ENCODE data around the gene NFKBIL1.
"Not testable (repeated sequence)": the region's sequence is repeated elsewhere in the genome, so short reads cannot be mapped to it uniquely, and the experiment has no call there.

DNA sequence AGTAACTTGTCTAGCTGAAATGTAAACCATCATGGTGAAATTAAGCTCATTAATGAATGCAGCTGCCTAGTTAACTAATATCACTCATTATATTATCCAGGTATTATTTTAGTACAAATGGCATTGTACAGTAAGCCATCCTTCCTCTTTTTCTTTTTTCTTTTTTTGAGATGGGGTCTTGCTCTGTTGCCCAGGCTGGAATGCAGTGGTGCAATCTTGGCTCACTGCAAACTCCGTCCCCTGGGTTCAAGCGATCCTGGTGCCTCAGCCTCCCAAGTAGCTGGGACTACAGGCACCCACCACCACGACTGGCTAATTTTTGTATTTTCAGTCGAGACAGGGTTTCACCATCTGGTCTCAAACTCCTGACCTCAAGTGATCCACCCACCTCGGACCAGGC, 43.3 kb downstream of the NFKBIL1 start:
- TF ChIP-seq JUN (CRISPR knock-in tag; IDR thresholded peaks at IDR 0.05); KAT7 (CRISPR knock-in tag; IDR thresholded peaks at IDR 0.05; ENCODE audit: borderline replicate concordance); SMAD3 (CRISPR knock-in tag; IDR thresholded peaks at IDR 0.05; ENCODE audit: borderline replicate concordance); ZNF263 (CRISPR knock-in tag; IDR thresholded peaks at IDR 0.05; ENCODE audit: low read depth); ZBTB21 (CRISPR knock-in tag; IDR thresholded peaks at IDR 0.05; ENCODE audit: borderline replicate concordance); SP1 (CRISPR knock-in tag; conservative IDR thresholded peaks at IDR 0.05); NR1H2 (CRISPR knock-in tag; IDR thresholded peaks at IDR 0.05); NR2C2 (CRISPR knock-in tag; IDR thresholded peaks at IDR 0.05); CREB1 (CRISPR knock-in tag; IDR thresholded peaks at IDR 0.05): not testable (repeated sequence)
- TF ChIP-seq, protein P1, sequence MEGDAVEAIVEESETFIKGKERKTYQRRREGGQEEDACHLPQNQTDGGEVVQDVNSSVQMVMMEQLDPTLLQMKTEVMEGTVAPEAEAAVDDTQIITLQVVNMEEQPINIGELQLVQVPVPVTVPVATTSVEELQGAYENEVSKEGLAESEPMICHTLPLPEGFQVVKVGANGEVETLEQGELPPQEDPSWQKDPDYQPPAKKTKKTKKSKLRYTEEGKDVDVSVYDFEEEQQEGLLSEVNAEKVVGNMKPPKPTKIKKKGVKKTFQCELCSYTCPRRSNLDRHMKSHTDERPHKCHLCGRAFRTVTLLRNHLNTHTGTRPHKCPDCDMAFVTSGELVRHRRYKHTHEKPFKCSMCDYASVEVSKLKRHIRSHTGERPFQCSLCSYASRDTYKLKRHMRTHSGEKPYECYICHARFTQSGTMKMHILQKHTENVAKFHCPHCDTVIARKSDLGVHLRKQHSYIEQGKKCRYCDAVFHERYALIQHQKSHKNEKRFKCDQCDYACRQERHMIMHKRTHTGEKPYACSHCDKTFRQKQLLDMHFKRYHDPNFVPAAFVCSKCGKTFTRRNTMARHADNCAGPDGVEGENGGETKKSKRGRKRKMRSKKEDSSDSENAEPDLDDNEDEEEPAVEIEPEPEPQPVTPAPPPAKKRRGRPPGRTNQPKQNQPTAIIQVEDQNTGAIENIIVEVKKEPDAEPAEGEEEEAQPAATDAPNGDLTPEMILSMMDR (IDR thresholded peaks at IDR 0.05): not testable (repeated sequence)
- TF ChIP-seq, protein P2, sequence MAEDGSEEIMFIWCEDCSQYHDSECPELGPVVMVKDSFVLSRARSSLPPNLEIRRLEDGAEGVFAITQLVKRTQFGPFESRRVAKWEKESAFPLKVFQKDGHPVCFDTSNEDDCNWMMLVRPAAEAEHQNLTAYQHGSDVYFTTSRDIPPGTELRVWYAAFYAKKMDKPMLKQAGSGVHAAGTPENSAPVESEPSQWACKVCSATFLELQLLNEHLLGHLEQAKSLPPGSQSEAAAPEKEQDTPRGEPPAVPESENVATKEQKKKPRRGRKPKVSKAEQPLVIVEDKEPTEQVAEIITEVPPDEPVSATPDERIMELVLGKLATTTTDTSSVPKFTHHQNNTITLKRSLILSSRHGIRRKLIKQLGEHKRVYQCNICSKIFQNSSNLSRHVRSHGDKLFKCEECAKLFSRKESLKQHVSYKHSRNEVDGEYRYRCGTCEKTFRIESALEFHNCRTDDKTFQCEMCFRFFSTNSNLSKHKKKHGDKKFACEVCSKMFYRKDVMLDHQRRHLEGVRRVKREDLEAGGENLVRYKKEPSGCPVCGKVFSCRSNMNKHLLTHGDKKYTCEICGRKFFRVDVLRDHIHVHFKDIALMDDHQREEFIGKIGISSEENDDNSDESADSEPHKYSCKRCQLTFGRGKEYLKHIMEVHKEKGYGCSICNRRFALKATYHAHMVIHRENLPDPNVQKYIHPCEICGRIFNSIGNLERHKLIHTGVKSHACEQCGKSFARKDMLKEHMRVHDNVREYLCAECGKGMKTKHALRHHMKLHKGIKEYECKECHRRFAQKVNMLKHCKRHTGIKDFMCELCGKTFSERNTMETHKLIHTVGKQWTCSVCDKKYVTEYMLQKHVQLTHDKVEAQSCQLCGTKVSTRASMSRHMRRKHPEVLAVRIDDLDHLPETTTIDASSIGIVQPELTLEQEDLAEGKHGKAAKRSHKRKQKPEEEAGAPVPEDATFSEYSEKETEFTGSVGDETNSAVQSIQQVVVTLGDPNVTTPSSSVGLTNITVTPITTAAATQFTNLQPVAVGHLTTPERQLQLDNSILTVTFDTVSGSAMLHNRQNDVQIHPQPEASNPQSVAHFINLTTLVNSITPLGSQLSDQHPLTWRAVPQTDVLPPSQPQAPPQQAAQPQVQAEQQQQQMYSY (CRISPR knock-in tag; IDR thresholded peaks at IDR 0.05): not testable (repeated sequence)
- TF ChIP-seq, protein P3, sequence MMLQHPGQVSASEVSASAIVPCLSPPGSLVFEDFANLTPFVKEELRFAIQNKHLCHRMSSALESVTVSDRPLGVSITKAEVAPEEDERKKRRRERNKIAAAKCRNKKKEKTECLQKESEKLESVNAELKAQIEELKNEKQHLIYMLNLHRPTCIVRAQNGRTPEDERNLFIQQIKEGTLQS (CRISPR knock-in tag; conservative IDR thresholded peaks at IDR 0.05): not testable (repeated sequence)
- TF ChIP-seq, protein P4, sequence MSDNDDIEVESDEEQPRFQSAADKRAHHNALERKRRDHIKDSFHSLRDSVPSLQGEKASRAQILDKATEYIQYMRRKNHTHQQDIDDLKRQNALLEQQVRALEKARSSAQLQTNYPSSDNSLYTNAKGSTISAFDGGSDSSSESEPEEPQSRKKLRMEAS (CRISPR knock-in tag; IDR thresholded peaks at IDR 0.05): not testable (repeated sequence)
- TF ChIP-seq, protein P5, sequence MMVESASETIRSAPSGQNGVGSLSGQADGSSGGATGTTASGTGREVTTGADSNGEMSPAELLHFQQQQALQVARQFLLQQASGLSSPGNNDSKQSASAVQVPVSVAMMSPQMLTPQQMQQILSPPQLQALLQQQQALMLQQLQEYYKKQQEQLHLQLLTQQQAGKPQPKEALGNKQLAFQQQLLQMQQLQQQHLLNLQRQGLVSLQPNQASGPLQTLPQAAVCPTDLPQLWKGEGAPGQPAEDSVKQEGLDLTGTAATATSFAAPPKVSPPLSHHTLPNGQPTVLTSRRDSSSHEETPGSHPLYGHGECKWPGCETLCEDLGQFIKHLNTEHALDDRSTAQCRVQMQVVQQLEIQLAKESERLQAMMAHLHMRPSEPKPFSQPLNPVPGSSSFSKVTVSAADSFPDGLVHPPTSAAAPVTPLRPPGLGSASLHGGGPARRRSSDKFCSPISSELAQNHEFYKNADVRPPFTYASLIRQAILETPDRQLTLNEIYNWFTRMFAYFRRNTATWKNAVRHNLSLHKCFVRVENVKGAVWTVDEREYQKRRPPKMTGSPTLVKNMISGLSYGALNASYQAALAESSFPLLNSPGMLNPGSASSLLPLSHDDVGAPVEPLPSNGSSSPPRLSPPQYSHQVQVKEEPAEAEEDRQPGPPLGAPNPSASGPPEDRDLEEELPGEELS (CRISPR knock-in tag; IDR thresholded peaks at IDR 0.05): not testable (repeated sequence)
